Natural killer cell (primary cell): Measurements from ENCODE around the gene KRT23. TPM values are rescaled to one million over a fixed set of nuclear protein-coding genes. Genes with fewer than 3 reads are reported as not detected.

Source experiments
- ATAC-seq, 3 donors: fragments of 150-1000 bp in 2 of 3; fragments of 200-7000 bp in 1 of 3; cut with Tn5 transposase; 1 replicate in 1 of 3; 2 replicates in 2 of 3; pipeline ENCODE4 v1.10.0; 2021; ENCODE audit warnings: mild to moderate bottlenecking in 2 of 3, moderate library complexity in 2 of 3
- DNase-seq, 2 donors: peaks; one replicate each; pipeline versions ENCODE4 v3.0.0 to v3.0.0-alpha.2; 2013 to 2021; ENCODE audit warnings: mixed read lengths in 1 of 2
- H3K27ac ChIP-seq: one replicate; pipeline ENCODE4 v1.5.1; 2013; ENCODE audit warnings: mild to moderate bottlenecking, low read length
- H3K27me3 ChIP-seq: one replicate; pipeline ENCODE4 v1.6.1; 2013; ENCODE audit warnings: low read length; ENCODE audit not compliant: control insufficient read depth, insufficient read depth
- H3K36me3 ChIP-seq: one replicate; pipeline ENCODE4 v1.6.1; 2013; ENCODE audit warnings: low read length; ENCODE audit not compliant: control insufficient read depth, insufficient read depth
- H3K4me1 ChIP-seq: one replicate; pipeline ENCODE4 v1.6.1; 2013; ENCODE audit warnings: low read length; ENCODE audit not compliant: control insufficient read depth, insufficient read depth
- H3K4me3 ChIP-seq: one replicate; pipeline ENCODE4 v1.5.1; 2013; ENCODE audit warnings: low read length
- H3K9me3 ChIP-seq: one replicate; pipeline ENCODE4 v1.6.1; 2013; ENCODE audit warnings: low read length; ENCODE audit not compliant: control insufficient read depth, insufficient read depth
- H3K27ac Mint-ChIP-seq, 2 donors: one replicate each; pipeline ENCODE4 v1.8.0; 2022; ENCODE audit warnings: mild to moderate bottlenecking in 2 of 2, mixed read lengths in 2 of 2, moderate library complexity in 1 of 2
- H3K27me3 Mint-ChIP-seq, 2 donors: one replicate each; pipeline ENCODE4 v1.8.0; 2022; ENCODE audit warnings: low read depth in 2 of 2, mixed read lengths in 2 of 2
- H3K36me3 Mint-ChIP-seq: one replicate; pipeline ENCODE4 v1.8.0; 2022; ENCODE audit warnings: mixed read lengths
- H3K4me1 Mint-ChIP-seq, 2 donors: one replicate each; pipeline ENCODE4 v1.8.0; 2022; ENCODE audit warnings: mixed read lengths in 2 of 2
- H3K4me3 Mint-ChIP-seq: one replicate; pipeline ENCODE4 v1.8.0; 2022; ENCODE audit warnings: mild to moderate bottlenecking, moderate library complexity, mixed read lengths
- H3K9me3 Mint-ChIP-seq, 2 donors: one replicate each; pipeline ENCODE4 v1.8.0; 2022; ENCODE audit warnings: mixed read lengths in 2 of 2
- CTCF ChIP-seq: fragments of 200-600 bp; IDR thresholded peaks from one replicate; pipeline ENCODE4 v1.8.0; 2022; ENCODE audit warnings: antibody characterized with exemption
- WGBS: methylation state at CpG from one replicate; pipeline ENCODE4 v1.1.7; 2013; ENCODE audit warnings: missing lambda C conversion rate; ENCODE audit not compliant: insufficient coverage; 5-methylcytosine and 5-hydroxymethylcytosine counted together
- intact Hi-C: fragments of 100-400 bp; cut with micrococcal nuclease; formaldehyde crosslinking; loops from one replicate; pipeline ENCODE4 v1.14.2; 2022
- total RNA-seq, 4 donors: library from RNA; stranded (reverse); fragments of 120-200 nt in 1 of 4; gene quantifications; one replicate each; pipeline versions ENCODE4 v1.2.3 to v1.2.4, GENCODE V29; 2013 to 2022

The KRT23 gene
- total RNA-seq, 3 donors from 2014 or later (not counting 1 experiment from before 2014, with no cell fraction given): 0.83 TPM; not detected in 2

- H3K4me1 ChIP-seq: no peaks in the 10 kb centered on the region
- ATAC-seq (no peak), DNase-seq (no peak)
- Mint-ChIP-seq H3K36me3 (no peaks in the 10 kb centered on the region), H3K9me3 (no peaks in the 10 kb centered on the region), H3K4me1 (no peaks in the 10 kb centered on the region), H3K27me3 (peaks cover 5 to 20% of the 10 kb centered on the region in 2 donors), H3K4me3 (no peak overlapping the region), H3K27ac (no peak overlapping the region)
- intact Hi-C loops: no loop called here
- no peaks in the 10 kb centered on the region for H3K36me3 ChIP-seq
- H3K9me3 ChIP-seq: no peaks in the 10 kb centered on the region
- no peak for TF ChIP-seq CTCF
- 81% methylated on average over 8 of the region's 8 CpGs for WGBS
- no peak overlapping the region for H3K4me3 ChIP-seq
- H3K27ac ChIP-seq: no peak overlapping the region
- H3K27me3 ChIP-seq: no peaks in the 10 kb centered on the region
These were observed 43.1 kb upstream of the KRT23 start for GRCh38 chr17:40980596-40980995.

- H3K27me3 ChIP-seq: no peaks in the 10 kb centered on the region
- Mint-ChIP-seq H3K27me3 (peaks cover 9 to 21% of the 10 kb centered on the region in 2 donors), H3K4me3 (no peak overlapping the region), H3K4me1 (no peaks in the 10 kb centered on the region), H3K9me3 (no peaks in the 10 kb centered on the region), H3K27ac (no peak overlapping the region), H3K36me3 (no peaks in the 10 kb centered on the region)
- ATAC-seq: no peak
- no peaks in the 10 kb centered on the region for H3K4me1 ChIP-seq
- no peak for TF ChIP-seq CTCF
- no peaks in the 10 kb centered on the region for H3K9me3 ChIP-seq
- no peak for DNase-seq
- H3K4me3 ChIP-seq: no peak overlapping the region
- H3K36me3 ChIP-seq: no peaks in the 10 kb centered on the region
- no peak overlapping the region for H3K27ac ChIP-seq
- intact Hi-C loops: no loop called here
- 94% methylated on average over 3 of the region's 3 CpGs for WGBS
These were observed 42.7 kb upstream of the KRT23 start for GRCh38 chr17:40980117-40980516.

GRCh38 chr17:40978575-40979151 lies 41.2 kb upstream of the KRT23 start:
- Mint-ChIP-seq H3K4me1 (no peaks in the 10 kb centered on the region), H3K9me3 (no peaks in the 10 kb centered on the region), H3K4me3 (no peak overlapping the region), H3K36me3 (no peaks in the 10 kb centered on the region), H3K27me3 (peaks cover 11 to 26% of the 10 kb centered on the region in 2 donors), H3K27ac (no peak overlapping the region)
- WGBS: 91% methylated on average over 13 of the region's 13 CpGs
- intact Hi-C loops: no loop called here
- Histone ChIP-seq H3K4me1 (no peaks in the 10 kb centered on the region), H3K9me3 (no peaks in the 10 kb centered on the region), H3K36me3 (no peaks in the 10 kb centered on the region), H3K27ac (no peak overlapping the region), H3K27me3 (no peaks in the 10 kb centered on the region), H3K4me3 (no peak overlapping the region)
- no peak for TF ChIP-seq CTCF
- DNase-seq: no peak
- no peak for ATAC-seq

GRCh38 chr17:40975516-40975915 lies 38.1 kb upstream of the KRT23 start:
- Histone ChIP-seq H3K36me3 (no peaks in the 10 kb centered on the region), H3K4me1 (no peaks in the 10 kb centered on the region), H3K27me3 (no peaks in the 10 kb centered on the region), H3K27ac (no peak overlapping the region), H3K4me3 (no peak overlapping the region), H3K9me3 (no peaks in the 10 kb centered on the region)
- ATAC-seq (no peak), DNase-seq (no peak)
- H3K4me3 Mint-ChIP-seq: no peak overlapping the region
- no peaks in the 10 kb centered on the region for H3K36me3 Mint-ChIP-seq
- H3K9me3 Mint-ChIP-seq: no peaks in the 10 kb centered on the region
- H3K27me3 Mint-ChIP-seq: peaks cover 17 to 31% of the 10 kb centered on the region in 2 donors
- no peaks in the 10 kb centered on the region for H3K4me1 Mint-ChIP-seq
- intact Hi-C loops: no loop called here
- TF ChIP-seq CTCF: no peak
- H3K27ac Mint-ChIP-seq: no peak overlapping the region
